OCI-LY7 (cell line): Measurements from ENCODE around the gene TMEM217. TPM values are rescaled to one million over a fixed set of nuclear protein-coding genes. Genes with fewer than 3 reads are reported as not detected.

Experiments used
- BruUV-seq: library from RNA; stranded (reverse); fragments of 400-500 nt; replicated peaks from 2 replicates; lab custom pipeline; 2021; lab: Mats Ljungman, UMichigan
- CTCF ChIA-PET: fragments of 300-600 bp; sonication (Branson Sonifier 250); formaldehyde crosslinking; loops from one replicate; lab custom pipeline; 2022; ENCODE audit warnings: antibody characterized with exemption; ENCODE audit not compliant: unreplicated experiment; lab: Charles Lee
- POLR2A ChIA-PET: fragments of 300-600 bp; sonication (Branson Sonifier 250); formaldehyde crosslinking; loops from one replicate; lab custom pipeline; 2022; ENCODE audit warnings: antibody characterized with exemption; lab: Charles Lee
- DNase-seq: peaks from one replicate; pipeline ENCODE4 v3.0.0-alpha.2; 2015; ENCODE audit warnings: low spot score
- H2AFZ ChIP-seq: fragments of 200-600 bp; sonication (generic), shearing (Covaris generic); 2 replicates; pipeline ENCODE4 v1.6.1; 2014; ENCODE audit warnings: mild to moderate bottlenecking, antibody characterized with exemption, low read length, moderate library complexity
- H3K27ac ChIP-seq: fragments of 200-600 bp; sonication (generic); 2 replicates; pipeline ENCODE4 v1.5.1; 2014; ENCODE audit warnings: mixed run types, low read depth, mild to moderate bottlenecking, moderate library complexity, low read length, inconsistent platforms; ENCODE audit not compliant: poor library complexity, severe bottlenecking
- H3K36me3 ChIP-seq: fragments of 200-600 bp; sonication (generic); 2 replicates; pipeline ENCODE4 v1.6.1; 2014; ENCODE audit warnings: mild to moderate bottlenecking, antibody characterized with exemption, low read length, moderate library complexity, mixed read lengths; ENCODE audit not compliant: insufficient read depth
- H3K4me1 ChIP-seq: fragments of 200-600 bp; sonication (generic); 2 replicates; pipeline ENCODE4 v1.5.1; 2014; ENCODE audit warnings: mild to moderate bottlenecking, low read length; ENCODE audit not compliant: insufficient read depth, poor library complexity, severe bottlenecking
- H3K4me2 ChIP-seq: fragments of 200-600 bp; sonication (generic); 2 replicates; pipeline ENCODE4 v1.6.1; 2014; ENCODE audit warnings: mild to moderate bottlenecking, low read length
- H3K4me3 ChIP-seq: fragments of 200-600 bp; sonication (generic); 2 replicates; pipeline ENCODE4 v1.5.1; 2014; ENCODE audit warnings: mild to moderate bottlenecking, low read depth, low read length; ENCODE audit not compliant: poor library complexity, severe bottlenecking
- H3K79me2 ChIP-seq: fragments of 200-600 bp; sonication (generic); 2 replicates; pipeline ENCODE4 v1.6.1; 2016; ENCODE audit warnings: low read depth, mild to moderate bottlenecking, low read length, moderate library complexity, mixed read lengths; ENCODE audit not compliant: insufficient read depth
- H3K9me2 ChIP-seq: fragments of 200-600 bp; sonication (generic); 2 replicates; pipeline ENCODE4 v1.6.1; 2016; ENCODE audit warnings: mild to moderate bottlenecking, low read length, mixed read lengths; ENCODE audit not compliant: insufficient read depth
- H3K9me3 ChIP-seq: fragments of 200-600 bp; sonication (generic); 2 replicates; pipeline ENCODE4 v1.6.1; 2014; ENCODE audit warnings: mild to moderate bottlenecking, mixed run types, low read length, mixed read lengths
- H4K20me1 ChIP-seq: fragments of 200-600 bp; sonication (generic); 2 replicates; pipeline ENCODE4 v1.6.1; 2014; ENCODE audit warnings: mild to moderate bottlenecking, antibody characterized with exemption, low read length, moderate library complexity, mixed read lengths; ENCODE audit not compliant: insufficient read depth
- EZH2phosphoT487 ChIP-seq: fragments of 200-600 bp; sonication (generic); IDR thresholded peaks from 2 replicates; pipeline ENCODE4 v1.6.1; 2018; ENCODE audit warnings: low read depth, borderline replicate concordance, mild to moderate bottlenecking, mixed run types, antibody characterized with exemption, low read length, moderate library complexity, mixed read lengths
- intact Hi-C: fragments of 100-400 bp; cut with micrococcal nuclease; formaldehyde crosslinking; loops from one replicate; pipeline ENCODE4 v1.10.0; 2022; ENCODE audit not compliant: unreplicated experiment
- total RNA-seq, 2 experiments: library from RNA; depleted of rRNA in 1 of 2; stranded (reverse); fragments of >200 nt in 1 of 2; shearing (Covaris generic) in 1 of 2; gene quantifications; 2 replicates each; pipeline ENCODE4 v1.2.3, GENCODE V29; 2014 to 2022
- TF ChIP-seq, protein P1 (sequence below): fragments of 200-600 bp; sonication (generic); conservative IDR thresholded peaks from 2 replicates; pipeline ENCODE4 v1.5.1; 2014; ENCODE audit warnings: mild to moderate bottlenecking, antibody characterized with exemption, low read length, moderate library complexity, mixed read lengths

TMEM217 gene
- total RNA-seq, 2 experiments from 2014 or later = 0.34 TPM; not detected in 1

GRCh38 chr6:37284781-37285180 lies 26.8 kb upstream of the TMEM217 start:
- Histone ChIP-seq H3K79me2 (no peaks in the 10 kb centered on the region), H3K4me1 (no peaks in the 10 kb centered on the region), H4K20me1 (no peaks in the 10 kb centered on the region), H3K9me3 (no peaks in the 10 kb centered on the region), H3K4me2 (no peak overlapping the region), H2AFZ (no peak overlapping the region), H3K36me3 (peaks cover 51% of the 10 kb centered on the region), H3K4me3 (no peak overlapping the region), H3K27ac (no peak overlapping the region), H3K9me2 (no peaks in the 10 kb centered on the region)
- BruUV-seq = no TSS peak
- TF ChIP-seq EZH2phosphoT487 = no peak
- TF ChIP-seq, protein P1, sequence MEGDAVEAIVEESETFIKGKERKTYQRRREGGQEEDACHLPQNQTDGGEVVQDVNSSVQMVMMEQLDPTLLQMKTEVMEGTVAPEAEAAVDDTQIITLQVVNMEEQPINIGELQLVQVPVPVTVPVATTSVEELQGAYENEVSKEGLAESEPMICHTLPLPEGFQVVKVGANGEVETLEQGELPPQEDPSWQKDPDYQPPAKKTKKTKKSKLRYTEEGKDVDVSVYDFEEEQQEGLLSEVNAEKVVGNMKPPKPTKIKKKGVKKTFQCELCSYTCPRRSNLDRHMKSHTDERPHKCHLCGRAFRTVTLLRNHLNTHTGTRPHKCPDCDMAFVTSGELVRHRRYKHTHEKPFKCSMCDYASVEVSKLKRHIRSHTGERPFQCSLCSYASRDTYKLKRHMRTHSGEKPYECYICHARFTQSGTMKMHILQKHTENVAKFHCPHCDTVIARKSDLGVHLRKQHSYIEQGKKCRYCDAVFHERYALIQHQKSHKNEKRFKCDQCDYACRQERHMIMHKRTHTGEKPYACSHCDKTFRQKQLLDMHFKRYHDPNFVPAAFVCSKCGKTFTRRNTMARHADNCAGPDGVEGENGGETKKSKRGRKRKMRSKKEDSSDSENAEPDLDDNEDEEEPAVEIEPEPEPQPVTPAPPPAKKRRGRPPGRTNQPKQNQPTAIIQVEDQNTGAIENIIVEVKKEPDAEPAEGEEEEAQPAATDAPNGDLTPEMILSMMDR = no peak
- DNase-seq = no peak
- POLR2A ChIA-PET = interaction anchor here (1.2 kb wide), 1 partner anchor 10 kb away, joined by 4 read pairs; no protein-coding TSS in a partner anchor
- intact Hi-C loops = no loop called here
- CTCF ChIA-PET = no interaction called here

GRCh38 chr6:37283671-37284151 lies 25.8 kb upstream of the TMEM217 start:
- BruUV-seq = no TSS peak
- Histone ChIP-seq H4K20me1 (no peaks in the 10 kb centered on the region), H3K4me1 (no peaks in the 10 kb centered on the region), H3K4me3 (no peak overlapping the region), H3K9me3 (no peaks in the 10 kb centered on the region), H3K9me2 (no peaks in the 10 kb centered on the region), H3K4me2 (no peak overlapping the region), H3K27ac (no peak overlapping the region), H3K36me3 (peaks cover 56% of the 10 kb centered on the region), H3K79me2 (no peaks in the 10 kb centered on the region), H2AFZ (no peak overlapping the region)
- CTCF ChIA-PET = no interaction called here
- POLR2A ChIA-PET = interaction anchor here (0.8 kb wide), 1 partner anchor 22 kb away, joined by 3 read pairs; no protein-coding TSS in a partner anchor
- DNase-seq = no peak
- TF ChIP-seq EZH2phosphoT487 = no peak
- TF ChIP-seq, protein P1 = no peak
- intact Hi-C loops = no loop called here

DNA sequence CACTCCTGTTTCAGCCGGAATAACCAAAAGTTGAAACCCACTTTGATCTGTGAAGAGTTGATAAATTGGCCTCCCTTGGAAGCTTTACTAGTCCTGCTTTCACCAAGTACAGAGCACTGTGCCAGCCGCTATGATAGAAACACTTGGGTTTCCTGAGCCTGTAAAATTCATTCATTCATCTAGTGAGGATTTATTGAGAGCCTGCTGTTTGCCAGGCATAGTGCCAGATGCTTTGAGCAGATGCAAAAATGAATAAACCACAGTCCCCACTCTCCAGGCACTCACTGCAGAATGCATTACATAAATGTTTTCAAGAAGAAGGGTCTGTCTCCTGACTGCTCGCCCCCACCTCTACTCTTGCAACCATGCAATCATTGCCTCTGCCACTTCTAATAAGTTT lies 25.3 kb upstream of the TMEM217 start:
- Histone ChIP-seq H3K36me3 (peaks cover 56% of the 10 kb centered on the region), H3K27ac (no peak overlapping the region), H3K9me3 (no peaks in the 10 kb centered on the region), H3K4me2 (no peak overlapping the region), H3K79me2 (no peaks in the 10 kb centered on the region), H3K9me2 (no peaks in the 10 kb centered on the region), H3K4me1 (no peaks in the 10 kb centered on the region), H2AFZ (no peak overlapping the region), H3K4me3 (no peak overlapping the region), H4K20me1 (no peaks in the 10 kb centered on the region)
- CTCF ChIA-PET = no interaction called here
- TF ChIP-seq, protein P1 = no peak
- TF ChIP-seq EZH2phosphoT487 = no peak
- BruUV-seq = no TSS peak
- intact Hi-C loops = no loop called here
- POLR2A ChIA-PET = interaction anchor here (0.8 to 1.0 kb wide), 2 partner anchors 10 to 22 kb away, joined by 3 to 12 read pairs; no protein-coding TSS in a partner anchor
- no peak for DNase-seq
